ENCODE results near the gene MCM8. TPM values are rescaled to one million over a fixed set of nuclear protein-coding genes. Genes with fewer than 3 reads are reported as not detected.

Gene MCM8
- total RNA-seq, 4 donors from 2014 or later: 4.0 to 5.6 (median 4.4) TPM

DNA sequence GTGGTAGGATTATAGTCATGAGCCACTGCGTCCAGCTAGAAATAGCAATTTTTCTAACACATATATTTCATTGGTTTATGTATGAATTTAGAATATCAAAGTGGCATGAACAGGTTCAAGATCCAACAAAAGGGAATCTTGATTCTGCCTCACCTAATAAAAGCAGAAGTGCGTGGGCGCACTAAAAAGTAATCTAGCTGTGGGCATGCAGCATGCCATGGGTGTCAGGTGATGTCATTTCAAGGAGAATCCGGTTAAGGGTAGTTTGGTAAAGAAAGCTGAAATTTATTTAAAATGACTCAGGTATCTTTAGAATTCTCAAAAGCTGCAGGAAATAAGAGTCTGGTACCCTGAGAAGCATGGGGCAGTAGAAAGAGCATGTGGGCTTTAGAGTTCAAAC, 85.8 kb downstream of the MCM8 start:
- no peak for DNase-seq (ENCODE audit: extremely low spot score)
- Histone ChIP-seq H3K9me3 (no peaks in the 10 kb centered on the region), H3K27ac (replicated peaks in 1 of 4) (no peak overlapping the region), H3K36me3 (peaks cover 20 to 88% (median 57%) of the 10 kb centered on the region in 4 donors), H3K27me3 (no peaks in the 10 kb centered on the region), H3K4me1 (peaks cover 13 to 25% (median 20%) of the 10 kb centered on the region in 4 donors), H3K4me3 (no peak overlapping the region)
- WGBS: 95% methylated on average over 4 of the region's 4 CpGs
- TF ChIP-seq POLR2AphosphoS5 (IDR thresholded peaks at IDR 0.05) (no peak), CTCF (IDR thresholded peaks at IDR 0.05) (no peak), POLR2A (IDR thresholded peaks at IDR 0.05; ENCODE audit: low read depth) (no peak), EP300 (IDR thresholded peaks at IDR 0.05) (no peak)
- intact Hi-C loops (cut with DNase I): no loop called here

- WGBS: 83% methylated on average over 1 of the region's 1 CpG
- no peaks in the 10 kb centered on the region for H3K27me3 ChIP-seq
- H3K36me3 ChIP-seq: peaks cover 27 to 97% (median 66%) of the 10 kb centered on the region in 4 donors
- TF ChIP-seq POLR2A (IDR thresholded peaks at IDR 0.05; ENCODE audit: low read depth): no peak
- no peak for TF ChIP-seq CTCF (IDR thresholded peaks at IDR 0.05)
- no peak for TF ChIP-seq POLR2AphosphoS5 (IDR thresholded peaks at IDR 0.05)
- no peak for TF ChIP-seq EP300 (IDR thresholded peaks at IDR 0.05)
- H3K4me3 ChIP-seq: no peak overlapping the region
- intact Hi-C loops (cut with DNase I): no loop called here
- H3K27ac ChIP-seq (replicated peaks in 1 of 4): no peak overlapping the region
- H3K4me1 ChIP-seq: peaks cover 13 to 21% (median 20%) of the 10 kb centered on the region in 4 donors
- H3K9me3 ChIP-seq: no peaks in the 10 kb centered on the region
- no peak for DNase-seq (ENCODE audit: extremely low spot score)
These were observed 86.6 kb downstream of the MCM8 start for GRCh38 chr20:6037082-6037481.

GRCh38 chr20:6038256-6038655, 87.8 kb downstream of the MCM8 start:
- Histone ChIP-seq H3K27me3 (no peaks in the 10 kb centered on the region), H3K4me1 (peaks cover 10 to 20% (median 17%) of the 10 kb centered on the region in 4 donors), H3K27ac (replicated peaks in 1 of 4) (no peak overlapping the region), H3K36me3 (peaks cover 31 to 94% (median 65%) of the 10 kb centered on the region in 4 donors), H3K9me3 (no peaks in the 10 kb centered on the region), H3K4me3 (no peak overlapping the region)
- intact Hi-C loops (cut with DNase I): no loop called here
- TF ChIP-seq POLR2AphosphoS5 (IDR thresholded peaks at IDR 0.05) (no peak), EP300 (IDR thresholded peaks at IDR 0.05) (no peak), CTCF (IDR thresholded peaks at IDR 0.05) (no peak), POLR2A (IDR thresholded peaks at IDR 0.05; ENCODE audit: low read depth) (no peak)
- no peak for DNase-seq (ENCODE audit: extremely low spot score)
- WGBS: 83% methylated on average over 3 of the region's 3 CpGs

- DNase-seq (ENCODE audit: extremely low spot score): no peak
- intact Hi-C loops (cut with DNase I): no loop called here
These were observed 89.3 kb downstream of the MCM8 start for GRCh38 chr20:6039766-6040165.

More at GRCh38 chr20:6039766-6040165, 89.3 kb downstream of the MCM8 start:
- Histone ChIP-seq H3K27me3 (no peaks in the 10 kb centered on the region), H3K27ac (replicated peaks in 1 of 4) (no peak overlapping the region), H3K36me3 (peaks cover 31 to 79% (median 58%) of the 10 kb centered on the region in 4 donors), H3K4me3 (no peak overlapping the region), H3K9me3 (no peaks in the 10 kb centered on the region), H3K4me1 (peaks cover 0 to 6% (median 2%) of the 10 kb centered on the region in 4 donors)
- TF ChIP-seq CTCF (IDR thresholded peaks at IDR 0.05): no peak
- TF ChIP-seq POLR2AphosphoS5 (IDR thresholded peaks at IDR 0.05): no peak
- no peak for TF ChIP-seq POLR2A (IDR thresholded peaks at IDR 0.05; ENCODE audit: low read depth)
- TF ChIP-seq EP300 (IDR thresholded peaks at IDR 0.05): no peak
- WGBS: 78% methylated on average over 5 of the region's 5 CpGs
